Endothelial cell (in vitro differentiated cells): ENCODE results near the gene MTHFS. TPM values are rescaled to one million over a fixed set of nuclear protein-coding genes. Genes with fewer than 3 reads are reported as not detected.

Source experiments
- DNase-seq: peaks from one replicate; pipeline ENCODE4 v3.0.0; 2021; ENCODE audit warnings: low spot score
- H3K27ac Mint-ChIP-seq: one replicate; pipeline ENCODE4 v1.8.0; 2021; ENCODE audit warnings: mixed read lengths, inconsistent platforms; ENCODE audit not compliant: unreplicated experiment
- H3K27me3 Mint-ChIP-seq: one replicate; pipeline ENCODE4 v1.8.0; 2021; ENCODE audit warnings: mild to moderate bottlenecking, moderate library complexity, mixed read lengths, inconsistent platforms; ENCODE audit not compliant: unreplicated experiment
- H3K36me3 Mint-ChIP-seq: one replicate; pipeline ENCODE4 v1.8.0; 2021; ENCODE audit warnings: mild to moderate bottlenecking, low read depth, mixed read lengths, inconsistent platforms; ENCODE audit not compliant: unreplicated experiment
- H3K4me1 Mint-ChIP-seq: one replicate; pipeline ENCODE4 v1.8.0; 2021; ENCODE audit warnings: mild to moderate bottlenecking, mixed read lengths, inconsistent platforms; ENCODE audit not compliant: unreplicated experiment
- H3K4me3 Mint-ChIP-seq: one replicate; pipeline ENCODE4 v1.8.0; 2021; ENCODE audit warnings: mild to moderate bottlenecking, mixed read lengths, inconsistent platforms; ENCODE audit not compliant: unreplicated experiment
- H3K9me3 Mint-ChIP-seq: one replicate; pipeline ENCODE4 v1.8.0; 2021; ENCODE audit warnings: mixed read lengths, inconsistent platforms; ENCODE audit not compliant: unreplicated experiment
- CTCF ChIP-seq: fragments of 200-600 bp; sonication (generic); IDR thresholded peaks from one replicate; pipeline ENCODE4 v1.5.0; 2021; ENCODE audit warnings: antibody characterized with exemption; ENCODE audit not compliant: unreplicated experiment
- total RNA-seq: library from RNA; stranded (reverse); fragmentation: NEBNext Ultra II Directional; extraction: Animal tissue kit (Norgen Biotek cat#: 25700); gene quantifications from one replicate; pipeline ENCODE4 v1.2.1, GENCODE V29; 2021; ENCODE audit not compliant: unreplicated experiment

The MTHFS gene
- total RNA-seq, 1 donor from 2014 or later: 16.2 TPM

- DNase-seq: no peak
- H3K4me1 Mint-ChIP-seq: peaks cover 13% of the 10 kb centered on the region
- peaks cover 7% of the 10 kb centered on the region for H3K36me3 Mint-ChIP-seq
- no peak for TF ChIP-seq CTCF
- H3K27me3 Mint-ChIP-seq: peaks cover 4% of the 10 kb centered on the region
- H3K4me3 Mint-ChIP-seq: no peak overlapping the region
- no peak overlapping the region for H3K27ac Mint-ChIP-seq
- no peaks in the 10 kb centered on the region for H3K9me3 Mint-ChIP-seq
Measured at GRCh38 chr15:79828447-79828846, 68.4 kb downstream of the MTHFS start.

- no peak overlapping the region for H3K27ac Mint-ChIP-seq
- no peaks in the 10 kb centered on the region for H3K9me3 Mint-ChIP-seq
- H3K36me3 Mint-ChIP-seq: peaks cover 2% of the 10 kb centered on the region
- DNase-seq: no peak
- peaks cover 7% of the 10 kb centered on the region for H3K4me1 Mint-ChIP-seq
- TF ChIP-seq CTCF: no peak
- no peak overlapping the region for H3K4me3 Mint-ChIP-seq
- H3K27me3 Mint-ChIP-seq: peaks cover 4% of the 10 kb centered on the region
Measured at GRCh38 chr15:79826800-79827199, 70.0 kb downstream of the MTHFS start.

GRCh38 chr15:79824136-79824701 lies 72.6 kb downstream of the MTHFS start:
- Mint-ChIP-seq H3K4me1 (no peaks in the 10 kb centered on the region), H3K9me3 (no peaks in the 10 kb centered on the region), H3K36me3 (peaks cover 5% of the 10 kb centered on the region), H3K27ac (no peak overlapping the region), H3K4me3 (no peak overlapping the region), H3K27me3 (peaks cover 3% of the 10 kb centered on the region)
- TF ChIP-seq CTCF: no peak
- DNase-seq: no peak

- no peak for TF ChIP-seq CTCF
- Mint-ChIP-seq H3K4me3 (no peak overlapping the region), H3K4me1 (no peaks in the 10 kb centered on the region), H3K27ac (no peak overlapping the region), H3K27me3 (no peaks in the 10 kb centered on the region), H3K36me3 (peaks cover 5% of the 10 kb centered on the region), H3K9me3 (no peaks in the 10 kb centered on the region)
- no peak for DNase-seq
Measured at GRCh38 chr15:79820820-79821219, 76.0 kb downstream of the MTHFS start.

- no peak for TF ChIP-seq CTCF
- Mint-ChIP-seq H3K9me3 (no peaks in the 10 kb centered on the region), H3K36me3 (peaks cover 5% of the 10 kb centered on the region), H3K4me3 (no peak overlapping the region), H3K27ac (no peak overlapping the region), H3K4me1 (no peaks in the 10 kb centered on the region), H3K27me3 (no peaks in the 10 kb centered on the region)
- DNase-seq: no peak
Measured at GRCh38 chr15:79820176-79820575, 76.6 kb downstream of the MTHFS start.
